ENCODE results near the gene PDZK1. TPM values are rescaled to one million over a fixed set of nuclear protein-coding genes. Genes with fewer than 3 reads are reported as not detected.
"Not testable (repeated sequence)": the region's sequence is repeated elsewhere in the genome, so short reads cannot be mapped to it uniquely, and the experiment has no call there.

PDZK1 gene
- total RNA-seq, 1 experiment from 2014 or later: 0.64 TPM

- DNase-seq (ENCODE audit: low spot score): peak; percentile 56
- in situ Hi-C loops (cut with HindIII; ENCODE audit: low sequenced_read_pairs): no loop called here
Observed at GRCh38 chr1:145714524-145715111, 7.5 kb upstream of the PDZK1 start.

- no peak for DNase-seq (ENCODE audit: low spot score)
- in situ Hi-C loops (cut with HindIII; ENCODE audit: low sequenced_read_pairs): no loop called here
Observed at GRCh38 chr1:145711213-145711651, 4.1 kb upstream of the PDZK1 start.

GRCh38 chr1:145710291-145711027 lies 3.3 kb upstream of the PDZK1 start:
- in situ Hi-C loops (cut with HindIII; ENCODE audit: low sequenced_read_pairs): no loop called here
- no peak for DNase-seq (ENCODE audit: low spot score)

- DNase-seq (ENCODE audit: low spot score): peak; percentile 50
- in situ Hi-C loops (cut with HindIII; ENCODE audit: low sequenced_read_pairs): no loop called here
Observed at GRCh38 chr1:145708063-145708462, 895 bp upstream of the PDZK1 start.

GRCh38 chr1:145706086-145706664 lies 993 bp downstream of the PDZK1 start:
- no peak for DNase-seq (ENCODE audit: low spot score)
- in situ Hi-C loops (cut with HindIII; ENCODE audit: low sequenced_read_pairs): no loop called here

GRCh38 chr1:145705622-145706021 lies 1.5 kb downstream of the PDZK1 start:
- DNase-seq (ENCODE audit: low spot score): no peak
- in situ Hi-C loops (cut with HindIII; ENCODE audit: low sequenced_read_pairs): no loop called here

GRCh38 chr1:145702826-145703225 lies 4.3 kb downstream of the PDZK1 start:
- in situ Hi-C loops (cut with HindIII; ENCODE audit: low sequenced_read_pairs): no loop called here
- DNase-seq (ENCODE audit: low spot score): no peak

GRCh38 chr1:145702052-145702451 lies 5.1 kb downstream of the PDZK1 start:
- in situ Hi-C loops (cut with HindIII; ENCODE audit: low sequenced_read_pairs): no loop called here
- no peak for DNase-seq (ENCODE audit: low spot score)

GRCh38 chr1:145701306-145701862 lies 5.8 kb downstream of the PDZK1 start:
- in situ Hi-C loops (cut with HindIII; ENCODE audit: low sequenced_read_pairs): no loop called here
- DNase-seq (ENCODE audit: low spot score): no peak

GRCh38 chr1:145696630-145696960 lies 10.6 kb downstream of the PDZK1 start:
- in situ Hi-C loops (cut with HindIII; ENCODE audit: low sequenced_read_pairs): no loop called here
- no peak for DNase-seq (ENCODE audit: low spot score)

GRCh38 chr1:145695821-145696629 lies 11.1 kb downstream of the PDZK1 start:
- DNase-seq (ENCODE audit: low spot score): no peak
- in situ Hi-C loops (cut with HindIII; ENCODE audit: low sequenced_read_pairs): no loop called here

- no peak for DNase-seq (ENCODE audit: low spot score)
- in situ Hi-C loops (cut with HindIII; ENCODE audit: low sequenced_read_pairs): no loop called here
Observed at GRCh38 chr1:145692785-145693443, 14.3 kb downstream of the PDZK1 start.

- DNase-seq (ENCODE audit: low spot score): no peak
- in situ Hi-C loops (cut with HindIII; ENCODE audit: low sequenced_read_pairs): no loop called here
Observed at GRCh38 chr1:145690587-145691558, 16.3 kb downstream of the PDZK1 start.

- in situ Hi-C loops (cut with HindIII; ENCODE audit: low sequenced_read_pairs): no loop called here
- DNase-seq (ENCODE audit: low spot score): no peak
Observed at GRCh38 chr1:145689922-145690321, 17.2 kb downstream of the PDZK1 start.

GRCh38 chr1:145688924-145689323 lies 18.2 kb downstream of the PDZK1 start:
- in situ Hi-C loops (cut with HindIII; ENCODE audit: low sequenced_read_pairs): no loop called here
- no peak for DNase-seq (ENCODE audit: low spot score)

GRCh38 chr1:145688328-145688727 lies 18.8 kb downstream of the PDZK1 start:
- no peak for DNase-seq (ENCODE audit: low spot score)
- in situ Hi-C loops (cut with HindIII; ENCODE audit: low sequenced_read_pairs): no loop called here

GRCh38 chr1:145686078-145686477 lies 21.1 kb downstream of the PDZK1 start:
- in situ Hi-C loops (cut with HindIII; ENCODE audit: low sequenced_read_pairs): not testable (repeated sequence)

GRCh38 chr1:145684858-145685257 lies 22.3 kb downstream of the PDZK1 start:
- DNase-seq (ENCODE audit: low spot score); in situ Hi-C loops (cut with HindIII; ENCODE audit: low sequenced_read_pairs): not testable (repeated sequence)

More at GRCh38 chr1:145686078-145686477, 21.1 kb downstream of the PDZK1 start:
- not testable (repeated sequence) for DNase-seq (ENCODE audit: low spot score)
